ENCODE results near the gene ACTR6. TPM values are rescaled to one million over a fixed set of nuclear protein-coding genes. Genes with fewer than 3 reads are reported as not detected.

ACTR6 gene
- total RNA-seq, 5 donors from 2014 or later (not counting 1 experiment from before 2014, with no cell fraction given), result 28.8 to 39.2 (median 35.3) TPM

DNA sequence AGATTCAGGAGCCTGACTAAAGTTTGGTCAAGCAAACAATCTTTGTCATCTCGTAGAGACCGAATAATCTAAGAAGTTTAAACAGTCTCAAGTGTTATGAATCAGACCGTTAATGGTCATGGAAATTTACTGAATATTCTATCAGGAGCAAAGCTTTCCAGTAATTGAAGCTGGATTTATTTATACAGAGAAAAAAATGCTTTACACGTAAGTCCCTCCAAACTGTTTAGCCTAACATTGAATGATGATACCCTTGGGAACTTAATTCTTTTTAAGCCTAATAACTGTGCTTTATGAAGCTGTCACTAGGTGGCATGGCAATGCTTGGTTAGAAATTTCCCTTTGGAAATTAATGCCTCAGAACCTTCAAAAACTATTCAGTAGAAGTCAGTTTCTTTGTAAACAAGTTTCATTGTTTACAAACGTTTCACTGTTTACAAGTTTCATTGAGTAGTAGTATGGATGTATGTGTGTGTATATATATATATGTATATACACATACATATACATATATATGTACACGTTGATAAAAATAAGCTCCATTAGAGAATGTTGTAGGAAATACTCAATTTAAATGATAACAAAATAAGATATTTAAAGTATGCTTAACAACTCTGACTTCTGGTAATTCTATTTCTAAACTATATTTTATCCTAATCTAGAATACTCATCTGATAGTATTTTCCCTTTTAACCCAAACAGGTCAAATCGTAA, 34.1 kb downstream of the ACTR6 start:
- POLR2A ChIA-PET, result interaction anchor here in 1 of 2 donors (0.7 kb wide), 1 partner anchor 38 kb away, joined by 3 read pairs; no protein-coding TSS in a partner anchor
- Histone ChIP-seq H3K4me1 (ENCODE audit: control insufficient read depth in 1 of 2, extremely low read depth in 1 of 2, insufficient read depth in 2 of 2, low read length in 2 of 2) (no peaks in the 10 kb centered on the region), H3K4me3 (ENCODE audit: control insufficient read depth in 1 of 2, extremely low read depth in 1 of 2, low read length in 1 of 2) (no peak overlapping the region), H3K36me3 (ENCODE audit: control insufficient read depth in 2 of 2, extremely low read depth in 1 of 2, insufficient read depth in 1 of 2, low read length in 1 of 2) (no peaks in the 10 kb centered on the region), H3K27me3 (replicated peaks in 1 of 2; ENCODE audit: control insufficient read depth in 2 of 2, extremely low read depth in 1 of 2, insufficient read depth in 2 of 2, low read length in 1 of 2) (no peaks in the 10 kb centered on the region), H3K9me3 (no peaks in the 10 kb centered on the region), H3K27ac (ENCODE audit: low read length) (no peak overlapping the region)
- Mint-ChIP-seq H3K4me3 (no peak overlapping the region), H3K9me3 (no peaks in the 10 kb centered on the region), H3K27me3 (no peaks in the 10 kb centered on the region), H3K27ac (no peak overlapping the region), H3K4me1 (no peaks in the 10 kb centered on the region), H3K36me3 (no peaks in the 10 kb centered on the region)
- ATAC-seq (replicated peaks in 1 of 4), result peak in 3 of 4 experiments; percentile 36 to 45 (median 37)
- peak in 1 of 35 experiments; percentile 52 for DNase-seq
- CTCF ChIA-PET, result interaction anchor here (0.6 to 2.0 kb wide), 19 partner anchors 11 to 1199 kb away, joined by 3 to 13 read pairs (median 4); partner anchors contain the start of genes DEPDC4 (in 1 of the 2) and SCYL2 (in 1 of the 2)
- no CpG with 5 or more reads among the region's 7 CpGs for WGBS (ENCODE audit: insufficient coverage)

DNA sequence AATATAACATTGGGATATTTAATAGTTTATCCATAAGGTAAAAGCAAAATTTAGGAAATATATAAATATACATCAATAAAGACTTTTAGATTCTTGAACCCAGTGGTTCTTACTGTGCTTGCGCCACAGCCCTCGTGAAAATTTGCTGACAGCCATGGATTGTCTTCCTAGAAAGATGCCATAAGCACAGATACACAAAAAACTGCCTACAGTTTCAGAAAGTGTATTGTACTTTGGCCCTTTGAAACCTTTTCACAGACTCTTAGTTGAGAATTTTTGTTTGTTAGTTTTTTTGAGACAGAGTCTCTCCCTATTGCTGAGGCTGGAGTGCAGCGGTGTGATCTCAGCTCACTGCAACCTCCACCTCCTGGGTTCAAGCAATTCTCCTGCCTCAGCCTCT, 38.2 kb downstream of the ACTR6 start:
- WGBS (ENCODE audit: insufficient coverage), result no CpG with 5 or more reads among the region's 3 CpGs
- H3K27me3 Mint-ChIP-seq, result no peaks in the 10 kb centered on the region
- no peaks in the 10 kb centered on the region for H3K9me3 Mint-ChIP-seq
- POLR2A ChIA-PET, result no interaction called here
- no peak overlapping the region for H3K27ac Mint-ChIP-seq
- H3K36me3 ChIP-seq (ENCODE audit: control insufficient read depth in 2 of 2, extremely low read depth in 1 of 2, insufficient read depth in 1 of 2, low read length in 1 of 2), result no peaks in the 10 kb centered on the region
- H3K4me1 Mint-ChIP-seq, result no peaks in the 10 kb centered on the region
- ATAC-seq (replicated peaks in 1 of 4), result no peak
- H3K27me3 ChIP-seq (replicated peaks in 1 of 2; ENCODE audit: control insufficient read depth in 2 of 2, extremely low read depth in 1 of 2, insufficient read depth in 2 of 2, low read length in 1 of 2), result no peaks in the 10 kb centered on the region
- H3K27ac ChIP-seq (ENCODE audit: low read length), result no peak overlapping the region
- H3K4me1 ChIP-seq (ENCODE audit: control insufficient read depth in 1 of 2, extremely low read depth in 1 of 2, insufficient read depth in 2 of 2, low read length in 2 of 2), result no peaks in the 10 kb centered on the region
- CTCF ChIA-PET, result no interaction called here
- no peak overlapping the region for H3K4me3 Mint-ChIP-seq
- no peaks in the 10 kb centered on the region for H3K9me3 ChIP-seq
- H3K4me3 ChIP-seq (ENCODE audit: control insufficient read depth in 1 of 2, extremely low read depth in 1 of 2, low read length in 1 of 2), result no peak overlapping the region
- no peak for DNase-seq
- H3K36me3 Mint-ChIP-seq, result no peaks in the 10 kb centered on the region

DNA sequence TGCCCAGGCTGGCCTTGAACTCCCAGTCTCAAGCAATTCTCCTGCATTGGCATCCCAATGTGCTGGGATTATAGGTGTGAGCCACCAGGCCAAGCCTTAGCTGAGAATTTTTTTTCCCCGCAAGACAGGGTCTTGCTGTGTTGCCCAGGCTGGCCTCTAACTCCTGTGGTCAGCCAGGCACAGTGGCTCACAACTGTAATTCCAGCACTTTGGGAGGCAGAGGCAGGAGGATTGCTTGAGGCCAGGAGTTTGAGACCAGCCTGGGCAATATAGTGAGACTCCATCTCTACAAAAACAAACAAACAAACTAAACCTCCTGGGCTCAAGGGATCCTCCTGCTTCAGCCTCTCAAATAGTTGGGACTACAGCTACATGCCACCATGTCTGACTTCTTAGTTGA, 39.0 kb downstream of the ACTR6 start:
- ChIA-PET CTCF (no interaction called here), POLR2A (no interaction called here)
- H3K4me3 Mint-ChIP-seq, result no peak overlapping the region

DNA sequence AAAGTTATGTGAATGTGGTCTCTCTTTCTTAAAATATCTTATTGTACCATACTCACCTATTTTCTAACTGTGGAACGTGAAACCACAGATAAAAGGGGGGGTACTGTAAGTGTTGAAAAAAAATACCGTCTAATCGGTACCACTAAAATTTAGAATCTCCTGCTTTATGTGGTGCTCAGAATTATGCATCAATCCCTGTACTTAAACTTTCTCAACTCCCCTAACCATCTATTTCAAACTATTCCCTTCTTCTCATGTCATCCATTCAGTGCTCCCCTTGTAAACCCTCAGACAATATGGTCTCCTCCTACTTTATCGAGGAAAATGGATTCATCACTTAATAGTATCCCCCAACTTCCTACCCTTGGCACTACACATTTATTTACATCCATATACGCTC, 42.5 kb downstream of the ACTR6 start:
- H3K4me1 Mint-ChIP-seq, result no peaks in the 10 kb centered on the region
- no peaks in the 10 kb centered on the region for H3K4me1 ChIP-seq (ENCODE audit: control insufficient read depth in 1 of 2, extremely low read depth in 1 of 2, insufficient read depth in 2 of 2, low read length in 2 of 2)
- H3K9me3 Mint-ChIP-seq, result no peaks in the 10 kb centered on the region

More for the DNA sequence above, 39.0 kb downstream of the ACTR6 start:
- no peaks in the 10 kb centered on the region for H3K27me3 Mint-ChIP-seq
- no CpG with 5 or more reads among the region's 1 CpG for WGBS (ENCODE audit: insufficient coverage)
- H3K4me1 Mint-ChIP-seq, result no peaks in the 10 kb centered on the region
- ATAC-seq (replicated peaks in 1 of 4), result no peak
- Histone ChIP-seq H3K27ac (ENCODE audit: low read length) (no peak overlapping the region), H3K27me3 (replicated peaks in 1 of 2; ENCODE audit: control insufficient read depth in 2 of 2, extremely low read depth in 1 of 2, insufficient read depth in 2 of 2, low read length in 1 of 2) (no peaks in the 10 kb centered on the region), H3K4me3 (ENCODE audit: control insufficient read depth in 1 of 2, extremely low read depth in 1 of 2, low read length in 1 of 2) (no peak overlapping the region), H3K36me3 (ENCODE audit: control insufficient read depth in 2 of 2, extremely low read depth in 1 of 2, insufficient read depth in 1 of 2, low read length in 1 of 2) (no peaks in the 10 kb centered on the region), H3K4me1 (ENCODE audit: control insufficient read depth in 1 of 2, extremely low read depth in 1 of 2, insufficient read depth in 2 of 2, low read length in 2 of 2) (no peaks in the 10 kb centered on the region), H3K9me3 (no peaks in the 10 kb centered on the region)
- H3K27ac Mint-ChIP-seq, result no peak overlapping the region
- no peaks in the 10 kb centered on the region for H3K36me3 Mint-ChIP-seq
- H3K9me3 Mint-ChIP-seq, result no peaks in the 10 kb centered on the region
- no peak for DNase-seq

DNA sequence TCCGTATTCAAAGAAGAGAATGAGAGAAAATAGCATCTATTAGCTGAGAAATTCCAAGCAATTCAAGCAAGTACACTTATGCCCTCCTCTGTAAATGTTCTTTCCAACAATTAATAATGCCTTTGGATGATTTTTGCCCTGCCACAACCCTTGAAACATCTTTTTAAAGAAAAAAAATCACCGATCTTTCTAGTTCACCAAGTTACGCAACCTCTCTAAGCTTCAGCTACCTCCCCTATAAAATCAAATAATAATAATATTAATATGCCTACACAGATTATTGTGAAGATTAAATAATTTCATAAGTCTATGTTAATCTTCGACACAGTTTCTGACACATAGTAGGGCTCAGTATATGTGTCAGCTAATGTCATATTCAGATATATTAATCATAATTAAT, 47.1 kb downstream of the ACTR6 start:
- no peak overlapping the region for H3K4me3 ChIP-seq (ENCODE audit: control insufficient read depth in 1 of 2, extremely low read depth in 1 of 2, low read length in 1 of 2)
- H3K36me3 Mint-ChIP-seq, result no peaks in the 10 kb centered on the region
- no peak for DNase-seq
- no peak overlapping the region for H3K27ac Mint-ChIP-seq
- H3K9me3 Mint-ChIP-seq, result no peaks in the 10 kb centered on the region
- H3K27me3 ChIP-seq (replicated peaks in 1 of 2; ENCODE audit: control insufficient read depth in 2 of 2, extremely low read depth in 1 of 2, insufficient read depth in 2 of 2, low read length in 1 of 2), result no peaks in the 10 kb centered on the region
- no peak for ATAC-seq (replicated peaks in 1 of 4)
- POLR2A ChIA-PET, result no interaction called here
- no peak overlapping the region for H3K27ac ChIP-seq (ENCODE audit: low read length)
- H3K4me1 ChIP-seq (ENCODE audit: control insufficient read depth in 1 of 2, extremely low read depth in 1 of 2, insufficient read depth in 2 of 2, low read length in 2 of 2), result no peaks in the 10 kb centered on the region
- H3K27me3 Mint-ChIP-seq, result no peaks in the 10 kb centered on the region
- CTCF ChIA-PET, result no interaction called here
- no CpG with 5 or more reads among the region's 4 CpGs for WGBS (ENCODE audit: insufficient coverage)
- H3K4me1 Mint-ChIP-seq, result no peaks in the 10 kb centered on the region
- H3K36me3 ChIP-seq (ENCODE audit: control insufficient read depth in 2 of 2, extremely low read depth in 1 of 2, insufficient read depth in 1 of 2, low read length in 1 of 2), result no peaks in the 10 kb centered on the region
- no peaks in the 10 kb centered on the region for H3K9me3 ChIP-seq
- no peak overlapping the region for H3K4me3 Mint-ChIP-seq

More for the DNA sequence above, 42.5 kb downstream of the ACTR6 start:
- Histone ChIP-seq H3K27ac (ENCODE audit: low read length) (no peak overlapping the region), H3K4me3 (ENCODE audit: control insufficient read depth in 1 of 2, extremely low read depth in 1 of 2, low read length in 1 of 2) (no peak overlapping the region), H3K9me3 (no peaks in the 10 kb centered on the region), H3K36me3 (ENCODE audit: control insufficient read depth in 2 of 2, extremely low read depth in 1 of 2, insufficient read depth in 1 of 2, low read length in 1 of 2) (no peaks in the 10 kb centered on the region), H3K27me3 (replicated peaks in 1 of 2; ENCODE audit: control insufficient read depth in 2 of 2, extremely low read depth in 1 of 2, insufficient read depth in 2 of 2, low read length in 1 of 2) (no peaks in the 10 kb centered on the region)
- no peak overlapping the region for H3K27ac Mint-ChIP-seq
- POLR2A ChIA-PET, result no interaction called here
- CTCF ChIA-PET, result no interaction called here
- 60% methylated on average over 3 of the region's 5 CpGs for WGBS (ENCODE audit: insufficient coverage)
- no peak for DNase-seq
- ATAC-seq (replicated peaks in 1 of 4), result no peak
- no peak overlapping the region for H3K4me3 Mint-ChIP-seq
- no peaks in the 10 kb centered on the region for H3K27me3 Mint-ChIP-seq
- no peaks in the 10 kb centered on the region for H3K36me3 Mint-ChIP-seq

DNA sequence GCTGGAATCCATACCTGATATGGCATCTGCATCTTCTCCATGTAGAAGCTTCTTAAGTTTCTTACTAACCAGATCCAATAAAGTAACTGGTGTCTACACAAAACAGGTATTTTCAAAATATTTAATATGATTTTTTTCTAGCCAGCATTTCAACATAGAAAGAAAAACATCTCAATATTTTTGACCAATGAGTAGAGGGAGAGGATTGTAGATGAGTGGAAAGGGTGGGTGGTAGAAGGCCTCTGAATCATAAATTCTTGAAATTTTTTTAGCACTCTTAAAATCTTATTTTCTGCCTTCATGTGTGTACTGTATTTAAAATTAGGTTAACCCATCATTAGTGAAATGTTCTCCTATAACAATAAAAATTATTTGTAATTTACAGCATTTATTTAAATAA, 48.3 kb downstream of the ACTR6 start:
- Mint-ChIP-seq H3K9me3 (no peaks in the 10 kb centered on the region), H3K4me1 (no peaks in the 10 kb centered on the region), H3K27ac (no peak overlapping the region), H3K36me3 (no peaks in the 10 kb centered on the region), H3K4me3 (no peak overlapping the region), H3K27me3 (no peaks in the 10 kb centered on the region)
- Histone ChIP-seq H3K4me3 (ENCODE audit: control insufficient read depth in 1 of 2, extremely low read depth in 1 of 2, low read length in 1 of 2) (no peak overlapping the region), H3K27ac (ENCODE audit: low read length) (no peak overlapping the region), H3K9me3 (no peaks in the 10 kb centered on the region), H3K36me3 (ENCODE audit: control insufficient read depth in 2 of 2, extremely low read depth in 1 of 2, insufficient read depth in 1 of 2, low read length in 1 of 2) (no peaks in the 10 kb centered on the region), H3K27me3 (replicated peaks in 1 of 2; ENCODE audit: control insufficient read depth in 2 of 2, extremely low read depth in 1 of 2, insufficient read depth in 2 of 2, low read length in 1 of 2) (no peaks in the 10 kb centered on the region), H3K4me1 (ENCODE audit: control insufficient read depth in 1 of 2, extremely low read depth in 1 of 2, insufficient read depth in 2 of 2, low read length in 2 of 2) (no peaks in the 10 kb centered on the region)
- ATAC-seq (replicated peaks in 1 of 4) (no peak), DNase-seq (no peak)
- POLR2A ChIA-PET, result no interaction called here
- CTCF ChIA-PET, result no interaction called here

DNA sequence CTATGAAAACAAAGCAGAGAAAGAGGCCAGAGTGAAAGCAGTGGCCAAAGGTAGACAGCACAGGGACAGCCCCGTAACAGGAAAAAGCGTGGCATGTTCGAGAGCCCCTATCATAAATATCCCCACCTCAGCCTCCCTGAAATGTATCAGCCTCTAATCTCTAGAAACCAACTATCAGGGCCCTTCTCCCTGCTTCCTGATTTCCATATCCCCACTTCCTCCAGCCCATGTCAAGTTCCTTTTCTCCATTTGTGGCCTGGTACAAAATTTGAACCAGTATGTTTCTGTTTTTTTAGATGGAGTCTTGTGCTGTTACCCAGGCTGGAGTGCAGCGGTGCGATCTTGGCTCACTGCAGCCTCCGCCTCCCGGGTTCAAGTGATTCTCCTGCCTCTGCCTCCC, 49.3 kb downstream of the ACTR6 start:
- Histone ChIP-seq H3K27me3 (replicated peaks in 1 of 2; ENCODE audit: control insufficient read depth in 2 of 2, extremely low read depth in 1 of 2, insufficient read depth in 2 of 2, low read length in 1 of 2) (no peaks in the 10 kb centered on the region), H3K9me3 (no peaks in the 10 kb centered on the region), H3K27ac (ENCODE audit: low read length) (no peak overlapping the region), H3K36me3 (ENCODE audit: control insufficient read depth in 2 of 2, extremely low read depth in 1 of 2, insufficient read depth in 1 of 2, low read length in 1 of 2) (no peaks in the 10 kb centered on the region), H3K4me3 (ENCODE audit: control insufficient read depth in 1 of 2, extremely low read depth in 1 of 2, low read length in 1 of 2) (no peak overlapping the region), H3K4me1 (ENCODE audit: control insufficient read depth in 1 of 2, extremely low read depth in 1 of 2, insufficient read depth in 2 of 2, low read length in 2 of 2) (no peaks in the 10 kb centered on the region)
- ChIA-PET CTCF (no interaction called here), POLR2A (no interaction called here)
- Mint-ChIP-seq H3K4me3 (no peak overlapping the region), H3K36me3 (no peaks in the 10 kb centered on the region), H3K27ac (no peak overlapping the region), H3K9me3 (no peaks in the 10 kb centered on the region), H3K27me3 (no peaks in the 10 kb centered on the region), H3K4me1 (no peaks in the 10 kb centered on the region)
- WGBS (ENCODE audit: insufficient coverage), result 95% methylated on average over 4 of the region's 7 CpGs
- no peak for ATAC-seq (replicated peaks in 1 of 4)
- DNase-seq, result no peak
